Fibroblast of skin of scalp (primary cell): ENCODE measurements around the gene PPIB.

Experiments used
- DNase-seq: peaks from one replicate; pipeline ENCODE4 v3.0.0-alpha.2; 2013

PPIB gene

DNA sequence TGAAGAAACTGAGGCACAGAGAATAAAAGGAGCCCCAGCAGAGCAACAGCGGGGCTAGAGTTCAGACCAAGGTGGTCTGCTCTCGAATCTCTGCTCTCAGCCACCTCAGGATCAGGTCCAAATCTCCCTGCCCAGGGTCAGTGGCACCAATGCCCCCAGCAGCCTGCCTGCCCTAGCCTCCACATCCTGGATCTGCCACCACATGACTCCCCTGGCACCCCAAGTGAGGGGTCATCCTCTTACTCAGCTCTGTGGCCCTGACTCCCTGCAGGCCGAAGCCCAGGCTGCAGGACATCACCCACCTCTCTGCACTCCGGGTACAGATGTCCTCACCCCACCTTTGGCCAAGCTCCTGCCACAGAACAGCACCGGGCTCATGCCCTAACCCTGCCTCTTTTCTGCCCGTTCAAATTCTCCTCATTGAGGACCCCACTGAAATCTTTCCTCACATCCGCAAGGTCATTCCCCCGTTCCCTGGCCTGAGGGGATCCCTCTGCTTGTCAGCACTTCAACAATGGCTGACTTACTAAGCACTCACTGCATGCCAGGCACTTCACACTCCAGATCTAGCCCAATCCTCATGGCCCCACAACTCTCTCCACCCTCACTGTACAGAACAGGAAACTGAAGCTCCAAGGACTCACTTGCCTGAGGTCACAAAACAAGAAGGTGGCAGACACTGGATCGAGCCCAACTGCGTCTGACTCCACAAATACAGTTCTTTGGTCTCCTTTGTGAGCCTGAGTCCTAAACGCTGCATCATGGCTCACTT lies 4.3 kb downstream of the PPIB start:
- no peak for DNase-seq

GRCh38 chr15:64157599-64158125 lies 5.2 kb downstream of the PPIB start:
- no peak for DNase-seq

GRCh38 chr15:64156652-64157331 lies 6.0 kb downstream of the PPIB start:
- DNase-seq = no peak

GRCh38 chr15:64155802-64156651 lies 6.8 kb downstream of the PPIB start:
- no peak for DNase-seq

- peak; percentile 87 for DNase-seq
Measured at GRCh38 chr15:64153480-64154367, 9.1 kb downstream of the PPIB start.

DNA sequence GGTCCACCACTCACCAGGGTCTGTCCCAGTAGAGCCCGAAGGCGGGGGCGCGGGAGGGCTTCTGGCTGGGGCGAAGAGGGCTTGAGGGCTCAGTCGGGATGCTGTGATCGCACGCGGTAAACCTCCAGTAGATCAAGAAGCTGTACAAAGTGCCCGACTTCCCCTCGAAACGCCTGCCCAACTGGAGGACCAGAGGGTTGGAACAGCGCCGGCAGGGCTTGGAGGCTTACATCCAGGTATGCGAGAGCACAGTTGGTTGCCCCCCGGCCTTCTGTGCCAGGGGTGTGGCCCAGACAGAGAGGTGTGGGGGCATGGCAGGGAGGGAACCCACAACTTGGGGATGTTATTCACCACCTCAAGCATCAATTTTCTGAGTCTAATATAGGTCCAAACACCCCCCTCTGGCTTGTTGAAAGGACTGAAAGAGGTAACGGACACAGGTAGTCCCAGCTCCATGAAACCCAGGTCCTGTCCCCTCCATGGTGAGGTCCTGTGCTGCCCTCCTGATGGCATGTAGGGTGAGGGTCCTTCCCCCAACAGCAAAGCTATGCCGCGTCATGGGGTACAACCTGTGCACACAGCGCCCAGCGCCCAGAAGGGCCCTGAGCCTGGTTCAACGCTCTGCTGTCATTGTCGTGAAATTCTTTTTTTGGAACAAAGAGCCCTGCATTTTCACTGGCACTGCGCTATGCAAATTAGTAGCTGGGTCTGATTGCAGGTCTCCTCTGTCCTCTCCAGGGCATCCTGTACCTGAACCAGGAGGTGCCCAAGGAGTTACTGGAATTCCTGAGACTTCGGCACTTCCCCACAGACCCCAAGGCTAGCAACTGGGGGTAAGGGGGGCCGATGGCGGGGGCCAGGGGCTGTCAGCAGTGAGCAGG lies 10.1 kb downstream of the PPIB start:
- no peak for DNase-seq

GRCh38 chr15:64151727-64152506 lies 10.9 kb downstream of the PPIB start, which contains the start of gene SNX22:
Gene SNX22 (plus strand): TSS chr15:64151731. CDS start chr15:64151776, 45 bp downstream.
- no peak for DNase-seq

- DNase-seq = no peak
Measured at GRCh38 chr15:64149893-64150578, 12.8 kb downstream of the PPIB start.

DNA sequence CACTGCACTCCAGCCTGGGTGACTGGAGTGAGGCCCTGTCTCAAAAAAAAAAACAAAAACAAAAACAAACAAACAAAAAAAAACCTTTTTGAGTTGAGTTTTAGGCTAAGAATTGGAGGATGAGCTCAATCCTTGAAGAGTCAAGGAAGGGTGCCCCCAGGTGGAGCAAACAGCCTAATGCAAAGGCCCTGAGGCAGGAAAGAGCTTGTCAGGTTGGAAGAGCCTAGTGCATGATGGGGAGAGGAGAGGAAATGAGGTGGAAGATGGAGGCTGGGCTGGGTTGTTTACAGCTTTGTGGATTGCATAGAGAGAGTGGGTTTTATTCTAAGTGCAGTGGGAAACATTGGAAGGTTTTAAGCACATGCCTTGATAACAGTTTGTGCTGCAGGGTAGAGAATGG lies 13.4 kb downstream of the PPIB start:
- peak; percentile 19 for DNase-seq

GRCh38 chr15:64148581-64148980 lies 14.2 kb downstream of the PPIB start:
- DNase-seq = no peak

- DNase-seq = no peak
Measured at GRCh38 chr15:64148168-64148567, 14.7 kb downstream of the PPIB start.

GRCh38 chr15:64146885-64147681 lies 15.7 kb downstream of the PPIB start:
- DNase-seq = no peak

DNA sequence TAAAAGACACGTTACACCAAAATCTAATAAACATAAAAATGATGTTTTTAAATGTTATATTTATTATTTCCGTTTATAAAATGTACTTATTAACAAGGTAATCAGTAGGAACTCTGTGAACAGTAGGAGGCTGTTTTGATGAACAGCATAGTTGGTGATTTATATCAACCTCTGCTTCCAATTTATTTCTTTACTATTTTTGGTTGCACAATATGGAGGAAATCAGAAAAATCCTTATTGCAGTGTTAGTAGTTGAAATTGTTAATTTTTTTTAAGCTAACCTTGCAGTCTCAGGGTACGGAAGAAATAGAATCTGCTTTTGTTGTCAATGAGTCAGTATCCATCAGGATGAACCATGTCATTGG lies 16.3 kb downstream of the PPIB start:
- DNase-seq = no peak

DNA sequence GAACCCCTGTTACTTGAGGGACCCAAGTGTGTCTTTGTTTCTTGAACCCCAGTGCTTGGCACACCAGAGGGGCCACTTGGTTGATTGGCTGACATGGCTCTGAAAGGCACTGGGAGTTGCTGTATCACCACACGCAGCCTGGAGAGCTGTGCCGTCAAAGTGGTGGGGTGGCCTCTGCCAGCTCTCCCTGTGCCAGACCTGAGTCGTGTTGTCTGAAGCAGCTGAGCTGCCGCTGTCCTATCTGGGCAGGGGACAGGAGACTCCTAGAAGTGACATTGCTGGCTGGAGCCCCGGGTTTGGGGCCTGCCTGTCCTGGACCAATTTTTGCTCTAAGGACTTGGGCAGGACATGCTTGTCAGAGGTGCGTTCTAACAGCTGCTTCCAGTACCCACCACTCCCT lies 16.8 kb downstream of the PPIB start:
- DNase-seq = no peak

GRCh38 chr15:64144565-64145281 lies 18.1 kb downstream of the PPIB start:
- no peak for DNase-seq

DNA sequence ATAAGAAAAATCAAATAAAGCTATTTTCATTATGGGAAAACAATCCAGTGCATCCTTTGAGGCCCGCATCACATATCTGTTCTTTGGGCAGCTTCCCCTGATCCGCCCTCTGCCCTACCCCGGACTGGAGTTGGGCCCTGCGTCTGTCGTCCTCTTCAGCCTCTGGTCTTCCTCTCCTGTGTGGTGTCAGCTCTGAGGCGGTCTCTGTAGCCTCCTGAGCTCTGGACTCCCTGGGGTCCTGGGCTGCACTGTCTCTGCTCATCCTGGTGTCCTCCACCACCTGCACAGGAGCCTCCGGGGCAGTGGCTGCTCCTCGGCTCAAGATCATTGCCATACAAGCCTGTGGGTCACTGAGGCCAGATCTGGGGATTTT lies 18.6 kb downstream of the PPIB start:
- DNase-seq = no peak

DNA sequence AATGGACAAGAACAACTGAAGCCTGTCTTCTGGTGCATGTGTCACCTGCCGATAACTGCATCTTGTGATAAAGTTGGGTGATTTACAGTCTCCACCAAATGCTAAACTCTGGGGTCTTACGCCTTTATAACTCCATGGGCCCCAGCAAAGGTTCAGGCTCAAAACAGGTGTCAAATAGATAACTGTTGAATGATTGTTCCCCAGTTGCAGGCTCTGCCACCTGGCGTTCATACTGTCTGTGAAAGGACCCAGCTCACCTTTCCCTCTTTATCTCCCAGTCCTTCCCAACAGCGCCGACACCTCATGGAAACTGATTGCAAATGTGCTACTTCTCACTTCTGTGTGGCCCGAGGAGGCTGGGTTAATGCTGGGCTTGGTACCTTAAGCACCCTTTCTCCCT lies 19.5 kb downstream of the PPIB start:
- no peak for DNase-seq
